ENCODE results near the gene MRTFA.
"Not testable (repeated sequence)": the region's sequence is repeated elsewhere in the genome, so short reads cannot be mapped to it uniquely, and the experiment has no call there.

The MRTFA gene

GRCh38 chr22:40625794-40626193 is 10.7 kb downstream of the MRTFA start:
- not testable (repeated sequence) for DNase-seq

- not testable (repeated sequence) for DNase-seq
These were observed 11.2 kb downstream of the MRTFA start for GRCh38 chr22:40625281-40625680.

- no peak for DNase-seq
These were observed 11.7 kb downstream of the MRTFA start for GRCh38 chr22:40624770-40625169.

DNA sequence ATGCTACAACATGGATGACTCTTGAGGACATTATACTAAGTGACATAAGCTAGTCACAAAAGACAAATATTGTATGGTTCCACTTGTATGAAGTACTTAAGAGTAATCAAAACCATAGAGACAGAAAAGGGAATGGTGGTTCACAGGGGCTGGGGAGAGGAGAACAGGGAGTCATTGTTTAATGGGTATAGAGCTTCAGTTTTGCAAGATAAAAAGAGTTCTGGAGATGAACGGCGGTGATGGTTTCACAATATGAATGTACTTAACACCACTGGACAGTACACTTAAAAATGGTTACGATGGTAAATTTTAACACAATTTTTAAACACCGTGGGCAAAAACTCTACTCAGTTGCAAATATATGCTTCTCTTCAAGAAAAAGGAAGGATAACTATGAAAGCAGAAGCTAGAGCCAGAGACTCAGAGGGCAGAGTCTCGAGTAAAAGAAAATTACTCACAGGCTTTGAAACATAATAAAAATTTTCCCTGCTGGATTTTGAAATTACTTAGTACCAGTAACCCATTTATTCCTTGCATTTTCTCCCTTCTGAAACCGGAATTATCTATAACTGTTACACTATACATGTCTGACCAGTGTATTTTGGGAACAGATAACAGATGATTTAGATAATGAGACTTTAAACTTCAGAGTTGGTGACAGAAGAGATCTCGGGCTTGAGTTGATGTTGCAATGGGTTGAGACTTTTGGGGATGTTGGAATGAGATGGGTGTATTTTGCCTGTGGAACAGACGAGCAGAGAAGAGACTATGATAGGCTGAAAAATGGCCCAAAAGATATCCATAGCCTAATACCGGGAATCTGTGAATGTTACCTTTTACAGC is 15.0 kb downstream of the MRTFA start:
- DNase-seq = no peak

DNA sequence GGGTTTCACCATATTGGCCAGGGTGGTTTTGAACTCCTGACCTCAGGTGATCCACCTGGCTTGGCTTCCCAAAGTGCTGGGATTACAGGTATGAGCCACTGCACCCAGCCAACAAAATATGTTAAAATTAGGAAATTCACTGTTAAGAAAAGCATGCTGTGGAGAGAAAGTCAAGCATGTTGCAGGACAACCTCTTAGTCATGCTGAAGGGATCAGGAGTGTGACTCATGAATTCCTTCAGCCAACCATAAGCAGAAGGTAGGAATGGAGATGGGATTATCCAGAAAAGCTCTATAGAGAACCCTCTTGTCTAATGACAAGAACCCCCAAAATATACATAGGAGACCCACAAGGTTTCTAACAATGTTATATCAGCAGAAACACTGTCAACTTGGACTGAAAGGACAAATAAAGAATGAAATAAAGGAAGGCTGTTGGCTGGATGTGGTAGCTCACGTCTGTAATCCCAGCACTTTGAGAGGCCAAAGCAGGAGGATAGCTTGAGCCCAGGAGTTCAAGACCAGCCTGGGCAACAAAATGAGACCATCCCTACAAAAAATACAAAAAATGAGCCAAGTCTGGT is 16.0 kb downstream of the MRTFA start:
- DNase-seq = no peak

- DNase-seq = no peak
These were observed 18.1 kb downstream of the MRTFA start for GRCh38 chr22:40618400-40618799.

- DNase-seq = no peak
These were observed 19.9 kb downstream of the MRTFA start for GRCh38 chr22:40616578-40616977.

GRCh38 chr22:40613067-40613466 is 23.5 kb downstream of the MRTFA start:
- DNase-seq = no peak

GRCh38 chr22:40612291-40612751 is 24.2 kb downstream of the MRTFA start:
- DNase-seq = no peak

GRCh38 chr22:40611606-40612005 is 24.9 kb downstream of the MRTFA start:
- no peak for DNase-seq

DNA sequence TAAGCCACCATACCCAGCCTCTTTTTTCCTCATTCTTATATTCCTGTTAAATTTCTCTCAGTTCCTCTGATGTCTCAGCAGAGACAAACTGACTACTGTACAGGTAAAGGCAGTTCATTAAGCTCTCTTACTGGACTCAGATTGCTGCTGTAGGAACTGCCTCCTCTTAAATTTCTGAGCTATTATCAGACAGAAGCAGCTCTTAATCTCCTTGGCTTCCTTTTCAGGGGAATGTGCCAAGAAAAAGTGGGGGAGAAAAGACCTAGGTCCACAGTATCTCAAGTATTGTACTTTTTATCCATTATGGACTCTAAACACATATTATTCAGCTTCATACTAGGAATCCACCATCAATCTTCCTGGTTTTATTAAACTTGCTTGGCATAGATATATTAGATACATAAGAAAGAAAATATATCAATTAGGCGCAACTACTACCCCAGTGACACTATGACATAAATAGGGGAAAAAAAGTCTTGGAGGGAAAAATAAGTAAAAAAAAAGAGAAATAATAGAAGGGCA is 26.1 kb downstream of the MRTFA start:
- DNase-seq = no peak

- DNase-seq = no peak
These were observed 27.3 kb downstream of the MRTFA start for GRCh38 chr22:40609216-40609615.

DNA sequence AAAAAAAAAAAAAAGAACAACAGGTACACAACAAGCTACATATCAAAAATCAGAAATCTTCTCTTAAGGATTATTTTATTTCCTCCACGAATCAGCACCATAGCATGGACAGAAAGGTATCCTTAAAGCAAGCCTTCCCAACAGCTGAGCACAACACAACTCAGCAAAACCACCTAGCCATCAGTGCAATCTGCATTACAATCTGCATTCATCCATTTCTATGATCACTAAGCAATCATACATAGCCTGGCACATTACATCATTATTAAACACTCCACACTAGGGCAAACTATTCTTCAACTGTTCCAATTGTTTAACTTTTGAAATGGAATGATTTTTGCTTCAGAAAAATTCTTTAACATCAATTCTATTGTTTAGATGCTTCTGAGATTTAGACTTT is 29.0 kb downstream of the MRTFA start:
- DNase-seq = no peak

GRCh38 chr22:40606306-40606705 is 30.2 kb downstream of the MRTFA start:
- DNase-seq = no peak

GRCh38 chr22:40605761-40606160 is 30.8 kb downstream of the MRTFA start:
- no peak for DNase-seq

DNA sequence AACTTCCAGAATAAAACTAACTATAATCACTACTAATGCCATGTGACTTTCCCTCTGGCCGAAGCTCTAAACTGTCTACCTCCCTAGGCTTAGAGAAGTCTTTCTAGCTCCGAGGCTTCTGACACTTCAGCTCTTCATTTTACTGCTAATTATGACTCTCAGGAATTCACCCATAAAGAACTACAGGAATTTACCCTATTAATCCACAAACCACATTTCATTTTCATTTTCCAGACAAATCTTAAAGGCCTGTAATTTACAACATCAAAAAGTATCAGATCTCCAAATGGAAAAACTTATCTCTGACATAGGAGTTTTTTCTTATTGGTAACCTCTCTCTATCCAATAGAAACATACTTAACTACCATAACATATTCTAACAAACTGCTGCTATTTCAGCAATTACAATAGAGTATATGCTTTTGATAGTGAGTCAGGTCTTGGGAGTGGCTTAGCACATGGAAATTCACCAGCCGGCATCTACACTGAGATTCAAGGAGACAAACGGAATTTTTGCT is 33.4 kb downstream of the MRTFA start:
- DNase-seq = no peak

DNA sequence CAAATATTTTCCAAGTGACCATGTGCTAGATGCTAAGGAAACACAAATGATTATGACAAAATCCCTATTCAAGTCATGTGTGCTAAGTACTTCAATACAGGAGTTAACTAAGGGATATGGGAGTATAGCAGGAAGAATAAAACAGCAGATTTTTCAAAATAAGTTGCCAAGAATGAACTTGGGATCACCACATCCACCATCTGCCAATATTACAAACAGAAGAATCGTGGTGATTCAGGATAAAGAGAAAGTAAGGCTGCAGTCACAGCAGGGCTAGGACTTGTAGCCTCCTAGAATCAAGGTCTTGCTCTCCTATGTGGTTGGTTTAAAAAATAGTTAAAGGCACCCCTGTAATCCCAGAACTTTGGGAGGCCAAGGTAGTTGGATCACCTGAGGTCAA is 34.3 kb downstream of the MRTFA start:
- DNase-seq = no peak

DNA sequence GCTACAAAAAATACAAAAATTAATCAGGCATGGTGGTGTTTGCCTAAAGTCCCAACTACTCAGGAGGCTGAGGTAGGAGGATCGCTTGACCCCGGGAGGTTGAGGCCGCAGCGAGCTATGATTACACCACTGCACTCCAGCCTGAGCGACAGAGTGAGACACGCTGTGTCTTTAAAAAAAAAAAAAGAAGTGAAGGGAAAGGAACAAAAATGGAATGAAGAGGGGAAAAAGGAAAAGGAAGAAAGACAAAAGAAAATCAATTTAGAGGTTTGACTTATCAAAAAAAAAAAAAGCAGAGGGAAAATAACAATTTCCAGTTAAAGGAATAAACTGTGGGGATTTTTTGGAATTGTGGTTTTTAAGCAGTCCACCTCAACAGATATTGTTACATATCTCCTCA is 36.8 kb downstream of the MRTFA start:
- no peak for DNase-seq

DNA sequence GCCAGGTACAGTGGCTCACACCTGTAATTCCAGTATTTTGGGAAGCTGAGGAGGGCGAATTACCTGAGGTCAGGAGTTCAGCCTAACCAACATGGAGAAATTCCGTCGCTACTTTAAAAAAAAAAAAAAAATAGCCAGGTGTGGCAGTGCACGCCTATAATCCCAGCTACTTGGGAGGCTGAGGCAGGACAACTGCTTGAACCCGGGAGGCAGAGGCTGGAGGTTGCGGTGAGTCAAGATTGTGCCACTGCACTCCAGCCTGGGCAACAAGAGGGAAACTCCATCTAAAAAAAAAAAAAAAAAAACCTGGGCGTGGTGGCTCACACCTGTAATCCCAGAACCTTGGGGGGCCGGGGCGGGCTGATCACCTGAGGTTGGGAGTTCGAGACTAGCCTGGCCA is 37.8 kb downstream of the MRTFA start:
- not testable (repeated sequence) for DNase-seq

DNA sequence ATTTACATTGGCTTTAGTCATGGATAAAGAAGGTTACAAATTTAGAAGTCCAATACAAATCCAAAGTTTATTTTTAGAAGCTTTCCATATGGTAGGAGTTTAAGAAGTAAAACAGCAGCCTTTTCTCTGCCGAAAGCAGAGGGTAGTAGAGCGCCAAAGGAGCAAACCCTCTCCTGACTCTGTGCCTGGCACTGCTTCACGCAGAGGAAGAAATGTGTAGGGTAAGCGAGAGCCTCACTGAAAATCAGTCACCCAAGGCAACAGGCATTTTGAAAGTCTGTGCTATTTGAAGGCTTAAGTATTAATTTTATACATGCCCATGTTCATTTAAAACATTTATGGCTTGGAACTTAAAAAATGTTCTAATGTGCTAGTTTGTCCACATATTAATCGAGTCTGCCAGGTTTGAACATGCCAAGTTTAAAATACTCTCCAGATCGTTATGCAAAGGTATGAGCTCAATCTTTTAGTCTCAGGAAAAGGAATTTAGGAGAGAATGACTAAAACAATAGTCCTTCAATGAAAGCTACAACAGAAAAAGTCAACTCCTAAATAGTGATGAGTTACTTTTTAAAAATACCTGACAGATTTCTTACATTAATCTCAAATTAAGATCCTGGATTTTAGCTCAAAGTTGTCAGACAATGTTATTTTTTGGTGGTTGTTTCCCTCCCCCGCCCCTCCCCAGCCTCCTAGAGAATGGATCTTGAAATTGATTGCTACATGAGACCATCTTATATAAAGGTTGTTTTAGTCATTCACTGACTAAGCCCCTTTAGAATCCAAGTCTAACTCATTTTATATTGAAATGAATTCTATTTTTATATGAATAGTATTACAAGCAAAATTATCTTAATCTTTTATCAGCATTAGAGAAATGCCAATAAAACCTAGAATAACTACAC is 38.7 kb downstream of the MRTFA start:
- no peak for DNase-seq

GRCh38 chr22:40595497-40596234 is 40.9 kb downstream of the MRTFA start:
- DNase-seq = no peak

DNA sequence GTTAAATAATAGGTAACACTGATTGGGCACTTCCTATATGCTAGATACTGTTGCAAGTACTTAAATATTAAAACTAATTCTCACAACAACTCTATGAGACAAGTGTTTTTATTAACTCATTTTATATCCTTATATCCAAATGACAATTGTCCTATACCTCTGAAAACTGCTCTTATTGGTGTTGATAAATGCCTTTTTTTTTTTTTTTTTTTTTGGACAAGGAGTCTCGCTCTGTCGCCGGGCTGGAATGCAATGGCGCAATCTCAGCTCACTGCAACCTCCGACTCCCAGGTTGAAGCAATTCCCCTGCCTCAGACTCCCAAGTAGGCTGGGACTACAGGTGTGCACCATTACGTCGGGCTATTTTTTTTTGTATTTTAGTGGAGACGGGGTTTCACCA is 41.6 kb downstream of the MRTFA start:
- no peak for DNase-seq

Measured in NCI-H1694 (cell line).